H9 (cell line): Measurements from ENCODE around the gene C12orf75. TPM values are rescaled to one million over a fixed set of nuclear protein-coding genes. Genes with fewer than 3 reads are reported as not detected.

Source experiments
- DNase-seq: peaks from one replicate; pipeline ENCODE4 v3.0.0-alpha.2; 2017
- H2AFZ ChIP-seq: one replicate; pipeline ENCODE4 v1.6.1; 2013; ENCODE audit warnings: mild to moderate bottlenecking, low read length, control low read depth, moderate library complexity
- H2AK5ac ChIP-seq: 2 replicates; pipeline ENCODE4 v1.6.1; 2013; ENCODE audit warnings: low read length, control low read depth, mixed read lengths; ENCODE audit not compliant: insufficient read length
- H2BK120ac ChIP-seq: one replicate; pipeline ENCODE4 v1.6.1; 2013; ENCODE audit warnings: low read depth, mild to moderate bottlenecking, low read length, control low read depth, inconsistent platforms; ENCODE audit not compliant: poor library complexity, severe bottlenecking
- H2BK12ac ChIP-seq: 2 replicates; pipeline ENCODE4 v1.6.1; 2013; ENCODE audit warnings: low read length, control low read depth, mixed read lengths, low read depth; ENCODE audit not compliant: insufficient read length
- H2BK15ac ChIP-seq: 2 replicates; pipeline ENCODE4 v1.6.1; 2013; ENCODE audit warnings: low read depth, low read length, control low read depth
- H2BK20ac ChIP-seq: one replicate; pipeline ENCODE4 v1.6.1; 2013; ENCODE audit warnings: low read depth, mild to moderate bottlenecking, low read length, control low read depth, inconsistent platforms; ENCODE audit not compliant: poor library complexity, severe bottlenecking
- H2BK5ac ChIP-seq: 2 replicates; pipeline ENCODE4 v1.6.1; 2013; ENCODE audit warnings: low read length, control low read depth, mixed read lengths; ENCODE audit not compliant: insufficient read length
- H3K14ac ChIP-seq: 2 replicates; pipeline ENCODE4 v1.6.1; 2013; ENCODE audit warnings: low read length, control low read depth; ENCODE audit not compliant: insufficient read depth
- H3K18ac ChIP-seq: 2 replicates; pipeline ENCODE4 v1.6.1; 2013; ENCODE audit warnings: low read depth, mild to moderate bottlenecking, mixed read lengths, low read length, control low read depth; ENCODE audit not compliant: insufficient read length
- H3K23ac ChIP-seq: 2 replicates; pipeline ENCODE4 v1.6.1; 2013; ENCODE audit warnings: low read length, control low read depth, mixed read lengths, low read depth; ENCODE audit not compliant: insufficient read length
- H3K23me2 ChIP-seq: 2 replicates; pipeline ENCODE4 v1.6.1; 2013; ENCODE audit warnings: low read depth, mild to moderate bottlenecking, mixed read lengths, low read length, control low read depth; ENCODE audit not compliant: insufficient read length, poor library complexity, severe bottlenecking
- H3K27ac ChIP-seq: 2 replicates; pipeline ENCODE4 v1.5.1; 2013; ENCODE audit warnings: low read length, control low read depth, mixed read lengths, low read depth; ENCODE audit not compliant: insufficient read length
- H3K27me3 ChIP-seq: 2 replicates; pipeline ENCODE4 v1.6.1; 2013; ENCODE audit warnings: low read length, control low read depth, inconsistent platforms; ENCODE audit not compliant: insufficient read depth
- H3K4ac ChIP-seq: 2 replicates; pipeline ENCODE4 v1.6.1; 2013; ENCODE audit warnings: low read depth, mild to moderate bottlenecking, control low read depth, inconsistent platforms, low read length, moderate library complexity
- H3K4me1 ChIP-seq: 2 replicates; pipeline ENCODE4 v1.6.1; 2013; ENCODE audit warnings: low read length, control low read depth, inconsistent platforms; ENCODE audit not compliant: insufficient read depth
- H3K4me2 ChIP-seq: 2 replicates; pipeline ENCODE4 v1.6.1; 2013; ENCODE audit warnings: low read length, control low read depth, mixed read lengths; ENCODE audit not compliant: insufficient read length, insufficient read depth
- H3K56ac ChIP-seq: 2 replicates; pipeline ENCODE4 v1.6.1; 2013; ENCODE audit warnings: low read depth, mild to moderate bottlenecking, mixed read lengths, low read length, control low read depth; ENCODE audit not compliant: insufficient read length
- H3K79me1 ChIP-seq: 2 replicates; pipeline ENCODE4 v1.6.1; 2013; ENCODE audit warnings: low read depth, mild to moderate bottlenecking, moderate library complexity, low read length, control low read depth, inconsistent platforms; ENCODE audit not compliant: insufficient read depth, poor library complexity, severe bottlenecking
- H3K79me2 ChIP-seq: 2 replicates; pipeline ENCODE4 v1.6.1; 2013; ENCODE audit warnings: low read length, control low read depth, inconsistent platforms; ENCODE audit not compliant: insufficient read depth
- H3K9ac ChIP-seq: 2 replicates; pipeline ENCODE4 v1.6.1; 2013; ENCODE audit warnings: low read length, control low read depth, mixed read lengths; ENCODE audit not compliant: insufficient read length; ENCODE audit errors: extremely low read depth
- H3K9me3 ChIP-seq: one replicate; pipeline ENCODE4 v1.6.1; 2013; ENCODE audit warnings: low read depth, low read length, inconsistent platforms; ENCODE audit not compliant: control insufficient read depth
- H3T11ph ChIP-seq: one replicate; pipeline ENCODE4 v1.6.1; 2013; ENCODE audit warnings: mild to moderate bottlenecking, low read length, control low read depth, inconsistent platforms
- H4K20me1 ChIP-seq: one replicate; pipeline ENCODE4 v1.6.1; 2013; ENCODE audit not compliant: control insufficient read depth, insufficient read length, insufficient read depth
- H4K5ac ChIP-seq: 2 replicates; pipeline ENCODE4 v1.6.1; 2013; ENCODE audit warnings: low read depth, mild to moderate bottlenecking, mixed read lengths, low read length, control low read depth; ENCODE audit not compliant: insufficient read length
- H4K8ac ChIP-seq: replicated peaks from 2 replicates; pipeline ENCODE4 v1.6.1; 2013; ENCODE audit warnings: low read length, control low read depth, mixed read lengths, low read depth; ENCODE audit not compliant: insufficient read length
- H4K91ac ChIP-seq: 2 replicates; pipeline ENCODE4 v1.6.1; 2013; ENCODE audit warnings: low read depth, mild to moderate bottlenecking, moderate library complexity, mixed read lengths, low read length, control low read depth; ENCODE audit not compliant: insufficient read length
- H3K27ac Mint-ChIP-seq, 3 experiments: 2 replicates in 2 of 3; 3 replicates in 1 of 3; pipeline ENCODE4 v1.8.0; 2020 to 2021; ENCODE audit warnings: mixed read lengths in 3 of 3, mild to moderate bottlenecking in 1 of 3, moderate library complexity in 1 of 3
- H3K27me3 Mint-ChIP-seq: 2 replicates; pipeline ENCODE4 v1.8.0; 2021; ENCODE audit warnings: low read depth, mild to moderate bottlenecking, moderate library complexity, mixed read lengths
- H3K36me3 Mint-ChIP-seq, 3 experiments: 2 replicates in 2 of 3; 3 replicates in 1 of 3; pipeline ENCODE4 v1.8.0; 2020 to 2021; ENCODE audit warnings: low read depth in 3 of 3, mixed read lengths in 3 of 3; ENCODE audit not compliant: insufficient read depth in 1 of 3
- H3K4me1 Mint-ChIP-seq, 2 experiments: 2 replicates each; pipeline ENCODE4 v1.8.0; 2020; ENCODE audit warnings: mixed read lengths in 2 of 2
- H3K4me3 Mint-ChIP-seq, 2 experiments: 2 replicates in 1 of 2; 3 replicates in 1 of 2; pipeline ENCODE4 v1.8.0; 2020 to 2021; ENCODE audit warnings: mild to moderate bottlenecking in 2 of 2, mixed read lengths in 2 of 2, moderate library complexity in 1 of 2
- H3K9me3 Mint-ChIP-seq, 2 experiments: 2 replicates in 1 of 2; 3 replicates in 1 of 2; pipeline ENCODE4 v1.8.0; 2020; ENCODE audit warnings: mild to moderate bottlenecking in 2 of 2, mixed read lengths in 2 of 2, moderate library complexity in 1 of 2
- CTCF ChIP-seq: fragments of 200-600 bp; sonication (generic); conservative IDR thresholded peaks from 3 replicates; pipeline ENCODE4 v1.8.0; 2021; ENCODE audit warnings: antibody characterized with exemption, mild to moderate bottlenecking
- WGBS: extraction: QIAGEN DNeasy Blood & Tissue Kit; methylation state at CpG from one replicate; pipeline ENCODE4 v1.1.7; 2013; ENCODE audit warnings: missing lambda C conversion rate, low lambda C conversion rate, mixed read lengths; ENCODE audit not compliant: insufficient read length; ENCODE audit errors: extremely low coverage; 5-methylcytosine and 5-hydroxymethylcytosine counted together
- total RNA-seq: library from RNA; stranded (reverse); gene quantifications from 2 replicates; pipeline ENCODE4 v1.2.1, GENCODE V29; 2021

C12orf75 gene
- total RNA-seq, 1 experiment from 2014 or later: 37.9 TPM

GRCh38 chr12:105315130-105315529, 15.4 kb upstream of the C12orf75 start:
- WGBS: no CpG with 5 or more reads among the region's 2 CpGs
- H3K4me3 Mint-ChIP-seq: no peak overlapping the region

More at GRCh38 chr12:105315130-105315529, 15.4 kb upstream of the C12orf75 start:
- H3K23me2 ChIP-seq: no peaks in the 10 kb centered on the region
- H2BK120ac ChIP-seq: no peak overlapping the region
- H2BK5ac ChIP-seq: no peak overlapping the region
- H2AFZ ChIP-seq: no peak overlapping the region
- no peak overlapping the region for H3K27ac Mint-ChIP-seq
- no peak overlapping the region for H3K56ac ChIP-seq
- H2BK15ac ChIP-seq: no peak overlapping the region
- H3K79me1 ChIP-seq: no peaks in the 10 kb centered on the region
- H4K5ac ChIP-seq: no peak overlapping the region
- peaks cover 23 to 43% of the 10 kb centered on the region in 2 experiments for H3K9me3 Mint-ChIP-seq
- no peak overlapping the region for H3K4ac ChIP-seq
- no peak overlapping the region for H3K9ac ChIP-seq
- H3K36me3 Mint-ChIP-seq: peaks cover 14 to 22% (median 16%) of the 10 kb centered on the region in 3 experiments; a peak in 5 of 7 replicates
- H4K8ac ChIP-seq: no peak overlapping the region
- peaks cover 7% of the 10 kb centered on the region for H3K9me3 ChIP-seq
- H3K27me3 ChIP-seq: no peaks in the 10 kb centered on the region
- peaks cover 4% of the 10 kb centered on the region for H3K27me3 Mint-ChIP-seq
- no peak overlapping the region for H3K14ac ChIP-seq
- no peak overlapping the region for H3T11ph ChIP-seq
- no peak overlapping the region for H4K91ac ChIP-seq
- no peak overlapping the region for H3K27ac ChIP-seq
- H2AK5ac ChIP-seq: no peak overlapping the region
- no peak overlapping the region for H3K4me2 ChIP-seq
- H3K23ac ChIP-seq: no peak overlapping the region
- no peak for DNase-seq
- H4K20me1 ChIP-seq: no peaks in the 10 kb centered on the region
- H3K18ac ChIP-seq: no peak overlapping the region
- H2BK12ac ChIP-seq: no peak overlapping the region
- H3K4me1 Mint-ChIP-seq: peaks cover 0 to 5% of the 10 kb centered on the region in 2 experiments; a peak in 2 of 4 replicates
- no peaks in the 10 kb centered on the region for H3K4me1 ChIP-seq
- H3K79me2 ChIP-seq: no peaks in the 10 kb centered on the region
- TF ChIP-seq CTCF: no peak
- H2BK20ac ChIP-seq: no peak overlapping the region
